GM19467 (cell line): ENCODE data around the gene SNX12.

Experiments
- ATAC-seq: cut with Tn5 transposase; IDR thresholded peaks from one replicate; pipeline ENCODE4 v1.9.1; 2021; ENCODE audit warnings: mild to moderate bottlenecking, moderate library complexity; ENCODE audit not compliant: unreplicated experiment

SNX12 gene

DNA sequence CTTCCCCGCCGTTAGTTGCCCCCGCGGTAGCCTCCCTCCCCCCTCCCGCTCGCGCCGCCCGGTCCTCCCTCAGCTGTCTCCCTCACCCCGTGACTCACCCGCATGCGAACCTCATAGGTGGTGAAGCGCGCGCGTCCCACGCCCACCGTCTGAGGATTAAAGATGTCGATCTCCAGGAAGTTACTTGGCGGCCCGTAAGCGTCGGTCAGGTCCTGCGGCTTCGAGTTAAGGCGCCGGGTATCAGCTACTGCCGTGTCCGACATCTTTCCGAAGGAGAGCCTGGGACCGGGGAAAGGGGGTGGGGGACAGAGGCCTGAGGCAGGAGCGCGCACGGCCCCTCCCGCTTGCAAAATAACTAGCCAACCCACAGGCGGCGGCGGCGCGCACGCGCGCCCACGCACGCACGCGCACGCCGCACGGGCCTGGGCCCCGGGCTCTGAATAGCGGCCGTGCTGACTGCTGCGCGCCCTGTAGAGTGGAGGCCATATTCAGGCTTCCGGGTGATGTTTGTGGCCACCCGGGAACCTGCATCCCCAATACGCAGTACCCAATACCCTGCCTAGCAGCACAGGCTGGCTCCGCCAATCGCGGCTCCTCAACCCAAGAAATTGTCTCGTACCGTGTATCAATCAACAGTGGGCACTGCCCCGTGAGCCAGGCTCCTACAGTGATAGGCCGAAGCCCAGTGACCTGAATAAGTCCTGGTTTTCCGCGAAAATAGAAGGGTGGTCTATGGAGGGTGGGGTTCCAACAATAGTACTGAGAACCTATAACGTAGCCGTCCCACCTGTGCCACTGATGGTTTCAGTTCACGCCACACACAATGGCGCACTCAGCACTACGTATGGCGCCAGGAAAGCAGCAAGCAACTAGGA lies at the start of gene SNX12:
Gene SNX12, minus strand, starts transcription at position 291 of the 875 bp plus-strand sequence. Its CDS starts 28 bp downstream, at position 263.
- peak; percentile 95 for ATAC-seq

GRCh38 chrX:71117358-71117757 lies 49.2 kb upstream of the SNX12 start:
- ATAC-seq, result no peak

DNA sequence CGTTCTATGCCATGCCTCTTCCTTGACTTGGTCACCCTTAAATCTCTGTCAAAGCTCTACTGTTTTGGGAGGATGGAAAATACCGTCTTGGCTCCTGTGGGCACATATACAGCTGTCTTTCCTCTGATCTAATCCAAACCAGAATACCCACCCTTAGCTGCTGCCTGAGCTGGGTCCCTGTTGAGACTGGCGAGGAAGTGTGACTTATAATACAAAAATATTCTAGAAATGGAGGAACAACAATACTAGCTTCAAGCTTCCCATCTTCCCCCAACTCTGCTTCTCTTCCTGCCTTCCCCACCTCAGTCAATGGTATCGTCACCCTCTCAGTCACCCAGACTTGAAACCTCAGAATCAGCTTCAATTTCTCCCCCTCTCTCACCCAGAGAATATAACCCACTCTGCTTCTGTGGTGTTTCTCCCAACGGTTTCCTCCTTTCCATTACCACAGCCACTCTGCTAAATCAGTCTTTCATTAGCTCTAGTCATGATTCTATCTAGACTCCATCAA lies 43.8 kb upstream of the SNX12 start:
- ATAC-seq, result no peak

GRCh38 chrX:71111141-71111843 lies 43.2 kb upstream of the SNX12 start, which contains the start of gene IL2RG:
Gene IL2RG, minus strand, starts transcription at chrX:71111577. Its CDS starts 38 bp downstream, at chrX:71111539.
- peak; percentile 75 for ATAC-seq

GRCh38 chrX:71109051-71109450 lies 40.9 kb upstream of the SNX12 start:
- ATAC-seq, result no peak

GRCh38 chrX:71107762-71108360 lies 39.7 kb upstream of the SNX12 start:
- ATAC-seq, result no peak

GRCh38 chrX:71107245-71107644 lies 39.1 kb upstream of the SNX12 start:
- no peak for ATAC-seq

GRCh38 chrX:71106427-71106826 lies 38.3 kb upstream of the SNX12 start, which contains the start of gene CXorf65:
Gene CXorf65, minus strand, starts transcription at chrX:71106740. Its CDS starts 184 bp downstream, at chrX:71106556.
- no peak for ATAC-seq

DNA sequence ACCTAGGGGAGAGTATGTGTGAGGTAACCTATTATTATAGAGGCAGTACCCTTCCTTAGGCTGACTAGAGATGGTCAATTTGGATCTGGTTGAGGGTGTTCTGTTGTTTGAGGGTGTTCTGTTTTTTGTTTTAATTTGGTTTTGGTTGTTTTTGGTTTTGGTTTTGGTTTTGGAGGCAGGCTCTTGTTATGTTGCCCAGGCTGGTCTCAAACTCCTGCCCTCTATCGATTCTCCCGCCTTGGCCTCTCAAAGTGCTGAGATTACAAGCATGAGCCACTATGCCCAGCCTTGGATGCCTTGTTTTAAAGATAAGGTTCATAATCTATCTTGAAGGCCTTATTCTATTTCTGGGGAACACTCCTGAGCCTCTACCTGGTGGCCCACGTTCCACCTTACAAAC lies 37.5 kb upstream of the SNX12 start:
- ATAC-seq, result no peak

DNA sequence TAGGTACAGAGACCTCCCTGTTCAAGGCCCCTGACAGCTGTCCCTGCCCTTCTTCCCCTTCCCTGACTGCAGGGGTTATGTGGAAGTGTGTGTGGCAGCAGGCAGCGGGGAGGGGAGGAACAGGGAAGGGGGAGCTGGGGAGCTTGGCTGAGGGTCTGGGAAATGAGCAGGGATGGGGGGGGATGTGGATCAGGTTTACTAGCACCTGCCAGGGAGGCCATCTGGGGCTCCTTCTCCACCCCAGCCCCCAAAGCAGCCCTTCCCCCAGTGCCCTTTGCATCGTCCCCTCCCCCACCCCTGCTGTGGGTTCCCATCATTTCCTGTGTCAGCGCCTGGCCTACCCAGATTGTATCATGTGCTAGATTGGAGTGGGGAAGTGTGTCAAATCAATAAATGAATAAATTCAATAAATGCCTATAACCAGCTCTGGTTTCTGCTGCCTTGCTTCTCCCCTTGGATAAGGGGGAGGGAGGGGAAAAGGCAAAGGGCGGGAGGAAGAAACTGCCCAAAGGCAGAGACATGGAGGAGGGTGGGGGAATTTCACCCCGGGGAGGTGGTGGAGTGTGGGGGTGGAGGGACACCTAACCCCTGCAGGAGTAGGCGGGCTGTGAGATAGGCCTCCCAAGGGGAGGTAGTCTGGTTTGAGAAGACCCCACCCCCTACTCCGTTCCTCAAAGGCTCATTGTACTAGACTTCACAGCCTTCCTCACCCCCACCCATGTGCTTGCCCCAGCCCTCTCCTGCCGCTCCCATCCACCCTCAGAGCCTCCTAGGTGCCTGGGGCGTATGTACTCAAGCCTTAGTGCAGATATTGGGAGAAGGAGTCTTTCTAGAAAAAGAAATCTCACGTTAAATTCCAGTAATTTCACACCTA lies 35.2 kb upstream of the SNX12 start:
- no peak for ATAC-seq

GRCh38 chrX:71102292-71102691 lies 34.2 kb upstream of the SNX12 start:
- ATAC-seq, result no peak

DNA sequence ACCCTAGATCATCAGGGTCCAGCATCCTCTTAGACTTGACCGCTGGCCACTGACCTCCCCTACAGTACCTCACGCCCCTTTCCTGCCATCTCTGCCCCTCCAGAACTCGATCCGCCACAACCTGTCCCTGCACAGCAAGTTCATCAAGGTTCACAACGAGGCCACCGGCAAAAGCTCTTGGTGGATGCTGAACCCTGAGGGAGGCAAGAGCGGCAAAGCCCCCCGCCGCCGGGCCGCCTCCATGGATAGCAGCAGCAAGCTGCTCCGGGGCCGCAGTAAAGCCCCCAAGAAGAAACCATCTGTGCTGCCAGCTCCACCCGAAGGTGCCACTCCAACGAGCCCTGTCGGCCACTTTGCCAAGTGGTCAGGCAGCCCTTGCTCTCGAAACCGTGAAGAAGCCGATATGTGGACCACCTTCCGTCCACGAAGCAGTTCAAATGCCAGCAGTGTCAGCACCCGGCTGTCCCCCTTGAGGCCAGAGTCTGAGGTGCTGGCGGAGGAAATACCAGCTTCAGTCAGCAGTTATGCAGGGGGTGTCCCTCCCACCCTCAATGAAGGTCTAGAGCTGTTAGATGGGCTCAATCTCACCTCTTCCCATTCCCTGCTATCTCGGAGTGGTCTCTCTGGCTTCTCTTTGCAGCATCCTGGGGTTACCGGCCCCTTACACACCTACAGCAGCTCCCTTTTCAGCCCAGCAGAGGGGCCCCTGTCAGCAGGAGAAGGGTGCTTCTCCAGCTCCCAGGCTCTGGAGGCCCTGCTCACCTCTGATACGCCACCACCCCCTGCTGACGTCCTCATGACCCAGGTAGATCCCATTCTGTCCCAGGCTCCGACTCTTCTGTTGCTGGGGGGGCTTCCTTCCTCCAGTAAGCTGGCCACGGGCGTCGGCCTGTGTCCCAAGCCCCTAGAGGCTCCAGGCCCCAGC lies 32.7 kb upstream of the SNX12 start:
- ATAC-seq, result no peak

- no peak for ATAC-seq
Measured at GRCh38 chrX:71099736-71100135, 31.6 kb upstream of the SNX12 start.

DNA sequence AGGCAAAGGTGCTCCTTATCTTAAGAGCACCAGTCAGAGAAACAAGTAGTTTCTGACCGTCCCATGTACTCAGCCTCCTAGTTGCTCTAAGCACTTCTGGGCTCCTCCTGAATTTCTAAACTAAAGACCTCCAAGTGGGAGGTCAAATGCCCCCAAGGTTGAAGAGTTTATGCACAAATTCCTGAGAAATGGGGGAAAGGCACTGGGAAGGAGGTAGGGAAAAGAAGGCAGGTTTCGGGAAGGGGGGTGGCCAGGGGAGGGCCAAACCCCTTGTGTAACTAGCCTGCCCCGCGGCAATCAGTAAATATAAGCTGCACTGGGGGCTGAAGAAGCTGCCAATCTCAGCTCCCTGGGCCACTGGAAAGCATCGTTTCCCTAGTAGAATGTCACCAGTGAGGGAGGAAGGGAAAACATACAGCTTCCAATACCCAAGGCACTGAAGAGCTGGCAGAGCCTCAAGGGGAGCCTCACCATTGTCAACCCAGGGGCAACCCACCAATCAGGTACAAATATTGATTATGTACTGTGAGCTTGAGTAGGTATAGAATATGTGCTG lies 30.9 kb upstream of the SNX12 start:
- no peak for ATAC-seq

GRCh38 chrX:71098302-71098701 lies 30.2 kb upstream of the SNX12 start:
- no peak for ATAC-seq

- ATAC-seq, result no peak
Measured at GRCh38 chrX:71096760-71097032, 28.6 kb upstream of the SNX12 start.

GRCh38 chrX:71095981-71096759 lies 28.0 kb upstream of the SNX12 start:
- no peak for ATAC-seq

- ATAC-seq, result peak; percentile 87
Measured at GRCh38 chrX:71095555-71095980, 27.4 kb upstream of the SNX12 start, which contains the start of gene FOXO4. Gene FOXO4, plus strand, starts transcription at chrX:71095851. Its CDS starts 678 bp downstream, at chrX:71096529.
